ENCODE measurements around the gene CRACR2B. TPM values are rescaled to one million over a fixed set of nuclear protein-coding genes. Genes with fewer than 3 reads are reported as not detected.
A peak's percentile ranks its signal among the peaks of the same experiment; 100 is the strongest.

The CRACR2B gene
- total RNA-seq, 1 donor from 2014 or later = 0.31 TPM

- no peak for DNase-seq
Observed at GRCh38 chr11:839875-840617, 12.3 kb downstream of the CRACR2B start.

GRCh38 chr11:841981-842369, 14.3 kb downstream of the CRACR2B start:
- no peak for DNase-seq

GRCh38 chr11:842370-843002, 14.8 kb downstream of the CRACR2B start, which contains the start of the genes POLR2L and TSPAN4:
Gene POLR2L, minus strand, starts transcription at chr11:842529. Its CDS starts 21 bp downstream, at chr11:842508.
Gene TSPAN4, plus strand, starts transcription at chr11:842852. Its CDS starts 7,453 bp downstream, at chr11:850305.
- DNase-seq = peak; percentile 85

- no peak for DNase-seq
Observed at GRCh38 chr11:843086-843734, 15.5 kb downstream of the CRACR2B start.

GRCh38 chr11:843818-844692, 16.3 kb downstream of the CRACR2B start:
- DNase-seq = no peak

- no peak for DNase-seq
Observed at GRCh38 chr11:844693-845644, 17.2 kb downstream of the CRACR2B start.

- no peak for DNase-seq
Observed at GRCh38 chr11:845872-846495, 18.3 kb downstream of the CRACR2B start.

- no peak for DNase-seq
Observed at GRCh38 chr11:846496-847098, 18.9 kb downstream of the CRACR2B start.

GRCh38 chr11:847876-848275, 20.2 kb downstream of the CRACR2B start:
- no peak for DNase-seq

GRCh38 chr11:848380-848931, 20.7 kb downstream of the CRACR2B start:
- DNase-seq = no peak

- DNase-seq = no peak
Observed at GRCh38 chr11:849104-849824, 21.5 kb downstream of the CRACR2B start.

- no peak for DNase-seq
Observed at GRCh38 chr11:849951-850774, 22.4 kb downstream of the CRACR2B start.

GRCh38 chr11:850775-851763, 23.4 kb downstream of the CRACR2B start:
- no peak for DNase-seq

GRCh38 chr11:852762-853161, 25.0 kb downstream of the CRACR2B start:
- DNase-seq = no peak

- DNase-seq = no peak
Observed at GRCh38 chr11:853682-854448, 26.1 kb downstream of the CRACR2B start.
